CD4-positive, alpha-beta T cell treated with Interleukin-15 for 4 hours (primary cell): ENCODE measurements around the gene PRUNE2.
"Not testable (repeated sequence)": the region's sequence is repeated elsewhere in the genome, so short reads cannot be mapped to it uniquely, and the experiment has no call there.

ENCODE experiments used
- DNase-seq: peaks from one replicate; pipeline ENCODE4 v3.0.0-alpha.2; 2020; ENCODE audit warnings: low spot score

The PRUNE2 gene, protein sequence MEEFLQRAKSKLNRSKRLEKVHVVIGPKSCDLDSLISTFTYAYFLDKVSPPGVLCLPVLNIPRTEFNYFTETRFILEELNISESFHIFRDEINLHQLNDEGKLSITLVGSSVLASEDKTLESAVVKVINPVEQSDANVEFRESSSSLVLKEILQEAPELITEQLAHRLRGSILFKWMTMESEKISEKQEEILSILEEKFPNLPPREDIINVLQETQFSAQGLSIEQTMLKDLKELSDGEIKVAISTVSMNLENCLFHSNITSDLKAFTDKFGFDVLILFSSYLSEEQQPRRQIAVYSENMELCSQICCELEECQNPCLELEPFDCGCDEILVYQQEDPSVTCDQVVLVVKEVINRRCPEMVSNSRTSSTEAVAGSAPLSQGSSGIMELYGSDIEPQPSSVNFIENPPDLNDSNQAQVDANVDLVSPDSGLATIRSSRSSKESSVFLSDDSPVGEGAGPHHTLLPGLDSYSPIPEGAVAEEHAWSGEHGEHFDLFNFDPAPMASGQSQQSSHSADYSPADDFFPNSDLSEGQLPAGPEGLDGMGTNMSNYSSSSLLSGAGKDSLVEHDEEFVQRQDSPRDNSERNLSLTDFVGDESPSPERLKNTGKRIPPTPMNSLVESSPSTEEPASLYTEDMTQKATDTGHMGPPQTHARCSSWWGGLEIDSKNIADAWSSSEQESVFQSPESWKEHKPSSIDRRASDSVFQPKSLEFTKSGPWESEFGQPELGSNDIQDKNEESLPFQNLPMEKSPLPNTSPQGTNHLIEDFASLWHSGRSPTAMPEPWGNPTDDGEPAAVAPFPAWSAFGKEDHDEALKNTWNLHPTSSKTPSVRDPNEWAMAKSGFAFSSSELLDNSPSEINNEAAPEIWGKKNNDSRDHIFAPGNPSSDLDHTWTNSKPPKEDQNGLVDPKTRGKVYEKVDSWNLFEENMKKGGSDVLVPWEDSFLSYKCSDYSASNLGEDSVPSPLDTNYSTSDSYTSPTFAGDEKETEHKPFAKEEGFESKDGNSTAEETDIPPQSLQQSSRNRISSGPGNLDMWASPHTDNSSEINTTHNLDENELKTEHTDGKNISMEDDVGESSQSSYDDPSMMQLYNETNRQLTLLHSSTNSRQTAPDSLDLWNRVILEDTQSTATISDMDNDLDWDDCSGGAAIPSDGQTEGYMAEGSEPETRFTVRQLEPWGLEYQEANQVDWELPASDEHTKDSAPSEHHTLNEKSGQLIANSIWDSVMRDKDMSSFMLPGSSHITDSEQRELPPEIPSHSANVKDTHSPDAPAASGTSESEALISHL (N-terminal part only)

DNA sequence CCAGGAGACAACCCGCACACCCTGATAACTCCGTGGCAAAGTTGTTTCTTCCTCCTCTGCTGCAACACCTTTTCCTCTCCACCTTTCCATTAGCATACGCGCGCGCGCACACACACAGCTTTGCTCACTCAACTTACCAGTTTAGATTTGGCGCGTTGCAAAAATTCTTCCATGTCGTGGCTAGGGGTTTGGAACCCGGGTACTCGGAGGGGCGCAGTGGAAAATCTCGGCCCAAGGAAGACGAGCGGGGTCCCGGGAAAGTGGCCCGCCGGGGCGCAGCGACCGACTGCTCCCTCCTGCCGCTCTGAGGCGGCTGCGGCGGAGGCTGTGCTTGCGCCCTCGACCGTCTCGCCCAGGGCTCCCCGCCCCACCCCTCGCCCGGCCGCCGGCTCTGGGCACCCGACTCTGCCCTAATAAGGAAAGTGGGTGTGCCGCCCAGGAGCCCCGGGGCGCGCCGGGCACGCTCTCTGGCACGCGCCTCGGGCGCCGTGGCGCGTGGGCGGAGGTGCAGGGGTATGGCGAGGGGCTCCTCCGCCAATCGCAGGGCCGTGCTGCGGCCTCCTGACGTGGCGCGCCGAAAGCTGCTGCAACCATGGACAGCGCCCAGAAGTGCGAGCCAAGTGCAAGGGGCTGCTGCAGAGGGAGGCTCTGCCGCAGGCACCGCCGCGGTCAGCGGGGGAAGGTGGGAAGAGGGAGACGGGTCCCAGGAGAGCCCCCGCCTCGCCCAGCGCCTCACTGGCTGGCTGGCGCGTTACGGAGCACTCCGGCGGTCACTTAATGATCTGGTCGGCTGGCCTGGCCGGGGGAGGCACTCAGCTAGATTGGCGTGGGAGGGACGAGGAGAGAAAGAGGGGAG is at the start of gene PRUNE2:
PRUNE2 (minus strand) TSS at position 324 of the 856 bp plus-strand sequence; CDS start at position 173, 151 bp downstream.
- DNase-seq: no peak

DNA sequence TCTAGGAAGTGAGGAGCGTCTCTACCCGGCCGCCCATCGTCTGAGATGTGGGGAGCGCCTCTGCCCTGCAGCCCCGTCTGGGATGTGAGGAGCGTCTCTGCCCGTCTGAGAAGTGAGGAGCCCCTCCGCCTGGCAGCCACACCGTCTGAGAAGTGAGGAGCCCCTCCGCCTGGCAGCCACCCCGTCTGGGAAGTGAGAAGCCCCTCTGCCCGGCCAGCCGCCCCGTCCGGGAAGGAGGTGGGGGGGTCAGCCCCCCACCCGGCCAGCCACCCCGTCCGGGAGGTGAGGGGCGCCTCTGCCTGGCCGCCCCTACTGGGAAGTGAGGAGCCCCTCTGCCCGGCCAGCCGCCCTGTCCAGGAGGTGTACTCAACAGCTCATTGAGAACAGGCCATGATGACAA is 49.5 kb upstream of the PRUNE2 start:
- not testable (repeated sequence) for DNase-seq

DNA sequence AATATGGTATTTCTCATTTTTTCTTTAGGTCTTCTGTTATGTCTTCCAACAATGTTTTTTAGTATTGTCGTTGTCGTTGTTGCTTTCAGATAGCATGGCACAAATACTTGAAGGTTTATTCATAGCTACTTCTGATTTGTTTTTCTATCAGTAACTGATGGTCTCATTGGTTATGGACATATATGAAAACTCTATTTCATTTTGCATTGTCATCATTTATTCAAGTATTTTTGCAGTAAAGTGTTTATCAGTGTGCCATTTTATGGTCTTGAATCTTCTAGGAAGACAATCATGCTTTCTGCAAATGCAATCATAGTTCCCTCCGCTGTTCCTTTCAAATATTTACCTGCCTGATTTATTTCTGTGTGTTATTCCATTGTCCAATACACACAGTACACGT is 44.0 kb upstream of the PRUNE2 start:
- no peak for DNase-seq

DNA sequence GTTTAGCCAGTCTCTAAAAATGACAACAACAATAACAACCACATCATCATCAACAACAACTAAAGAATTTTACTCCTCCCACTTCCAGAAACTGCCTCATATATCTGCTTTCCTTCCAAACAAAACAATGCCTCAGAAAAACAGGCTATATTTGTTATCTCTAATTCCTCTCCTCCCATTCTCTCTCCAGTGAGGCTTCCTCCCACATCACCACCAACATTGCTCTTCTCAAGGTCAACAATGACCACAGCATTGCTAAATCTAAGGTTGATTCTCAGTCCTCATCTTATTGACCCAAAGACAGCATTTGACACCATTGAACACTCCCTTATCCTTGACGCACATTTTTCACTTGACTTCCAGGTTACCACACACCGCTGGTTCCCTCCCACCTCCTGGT is 38.1 kb upstream of the PRUNE2 start:
- no peak for DNase-seq

DNA sequence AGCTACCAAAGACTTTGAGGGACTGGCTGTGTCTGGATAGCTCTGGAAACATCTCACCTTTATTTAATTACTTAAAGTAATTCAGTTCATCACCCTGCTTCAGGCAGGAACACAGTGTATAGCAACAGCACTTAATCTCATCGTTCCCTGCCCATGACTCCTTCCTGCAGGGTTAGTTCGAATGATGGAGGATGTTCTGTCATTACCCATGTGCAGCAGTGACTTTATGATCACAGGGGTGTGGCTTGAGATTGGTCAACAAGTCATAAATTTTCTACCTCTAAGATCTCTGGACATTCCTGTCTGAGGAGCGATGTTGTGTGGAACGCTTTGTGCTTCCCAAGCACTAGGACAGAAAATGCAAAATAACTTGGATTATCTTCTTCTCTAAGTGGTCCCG is 37.1 kb upstream of the PRUNE2 start:
- DNase-seq: no peak

DNA sequence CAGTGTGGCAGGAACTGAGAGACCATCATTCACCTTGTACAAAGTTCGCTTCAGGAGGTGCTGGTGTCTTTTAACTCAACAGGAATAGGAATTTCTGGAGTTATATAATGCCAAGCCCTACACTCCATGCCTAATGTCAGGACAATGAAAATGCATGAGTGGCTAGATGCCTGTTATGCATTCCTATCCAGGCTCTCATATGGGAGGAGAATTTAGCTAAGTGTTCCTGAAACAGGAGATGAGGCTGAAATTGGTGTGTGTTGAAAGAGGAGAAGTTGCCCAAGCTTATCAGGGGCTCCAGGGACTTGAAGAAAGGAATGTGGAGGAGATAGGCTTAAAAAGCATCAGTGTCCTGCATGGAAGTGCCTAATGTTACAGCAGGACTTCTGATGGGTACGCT is 26.8 kb upstream of the PRUNE2 start:
- no peak for DNase-seq

DNA sequence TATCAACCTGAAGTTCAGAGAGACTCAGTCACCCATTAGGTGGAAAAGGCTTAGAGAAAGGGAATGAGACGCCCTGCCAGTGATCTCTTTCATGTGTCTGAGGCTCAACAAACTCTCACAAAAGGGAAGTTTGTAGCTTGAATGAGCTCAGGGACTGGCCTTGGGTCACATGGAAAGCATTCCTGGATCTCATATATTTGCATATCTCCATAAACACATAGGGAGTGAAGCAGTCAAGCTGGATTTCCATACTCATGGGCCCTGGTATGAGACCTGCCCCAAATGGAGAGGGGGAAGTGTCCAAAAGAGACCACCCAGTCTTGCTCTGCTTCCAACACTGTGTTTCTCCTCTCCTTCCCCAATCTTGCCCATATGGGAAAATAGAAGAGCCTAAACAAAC is 26.4 kb upstream of the PRUNE2 start:
- no peak for DNase-seq

DNA sequence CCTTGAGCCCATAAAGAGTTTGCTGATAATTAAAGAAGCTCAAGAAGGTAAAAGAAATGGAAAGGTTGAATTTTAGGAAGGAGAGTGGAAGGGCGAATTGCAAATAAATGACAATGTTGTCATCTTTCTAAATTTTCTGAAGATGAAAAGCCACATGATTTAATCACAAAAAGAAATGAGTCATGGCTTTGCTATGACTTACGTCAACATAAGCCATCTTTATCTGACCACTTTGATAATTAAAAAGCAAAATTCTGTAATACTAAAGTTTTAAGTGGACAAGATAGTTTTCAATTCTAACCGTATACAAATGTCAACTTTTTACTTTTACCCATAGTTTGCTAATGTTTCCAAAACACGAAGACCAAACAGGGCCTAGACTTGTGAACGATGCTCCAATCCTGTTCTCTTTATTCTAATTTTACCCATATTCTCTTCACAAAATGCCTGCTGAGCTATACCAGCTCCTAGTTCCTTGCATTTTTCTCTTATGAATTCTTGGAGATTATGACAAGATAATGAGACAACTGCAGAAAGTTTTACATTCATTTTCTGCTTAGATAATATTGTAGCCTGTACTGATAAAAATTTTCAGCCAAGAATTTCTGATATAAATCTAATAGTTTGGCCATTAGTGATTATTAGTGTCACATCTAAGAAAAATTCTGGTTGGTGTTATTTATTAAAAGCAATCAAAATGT is 21.8 kb upstream of the PRUNE2 start:
- DNase-seq: no peak

DNA sequence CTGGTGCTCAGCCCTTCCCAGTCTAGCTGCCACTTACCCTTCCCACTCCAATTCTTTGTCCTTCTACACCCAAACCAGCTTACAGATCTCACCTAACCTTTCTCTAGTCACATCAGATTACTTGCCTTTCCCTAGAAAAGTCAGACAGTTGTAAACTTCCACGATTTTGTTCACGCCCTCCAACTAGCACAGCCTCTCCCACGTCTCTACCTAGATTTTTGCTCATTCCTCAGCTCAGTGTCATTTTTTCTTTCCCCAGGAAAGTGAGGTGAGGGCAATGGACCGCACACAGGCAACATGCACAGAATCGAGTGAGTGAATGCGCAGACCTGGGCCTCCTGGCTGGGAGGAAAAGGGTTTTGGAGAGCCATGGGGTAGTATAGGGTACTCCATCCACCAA is 20.9 kb upstream of the PRUNE2 start:
- no peak for DNase-seq

DNA sequence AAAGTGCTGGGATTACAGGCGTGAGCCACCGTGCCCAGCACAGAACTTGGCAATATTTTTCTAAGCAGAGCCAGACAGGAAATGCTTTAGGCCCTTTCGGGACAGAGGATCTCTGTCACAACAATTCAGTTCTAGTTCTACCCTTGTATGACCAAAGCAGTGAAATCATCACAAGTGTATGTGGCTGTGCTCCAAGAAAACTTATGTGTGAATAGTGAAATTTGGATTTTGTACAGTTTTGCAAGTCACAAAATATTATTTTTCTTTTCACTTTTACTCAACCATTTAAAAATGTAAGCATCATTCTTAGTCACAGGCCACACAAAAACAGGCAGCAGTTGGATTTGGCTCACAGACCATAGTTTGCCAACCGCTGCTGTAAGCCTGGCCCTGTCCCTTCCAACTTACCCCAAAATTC is 20.4 kb upstream of the PRUNE2 start:
- DNase-seq: no peak

DNA sequence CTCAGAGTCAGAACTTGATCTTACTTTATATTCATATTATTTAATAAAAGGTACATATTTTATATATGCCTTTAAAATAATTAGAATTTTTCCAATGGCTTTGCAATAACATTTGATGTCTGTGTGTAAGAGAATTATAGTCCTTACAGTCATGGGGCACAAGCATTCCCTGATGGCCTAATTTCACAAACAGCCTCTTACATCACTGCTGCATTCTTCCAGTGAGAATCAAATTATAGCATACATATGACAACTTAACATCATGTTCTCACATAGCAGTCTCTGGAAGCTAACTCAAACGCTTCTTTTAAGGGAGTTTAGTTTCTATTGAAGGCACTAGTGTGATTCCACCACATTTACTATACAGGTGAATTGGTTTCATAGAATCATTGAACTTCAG is 15.3 kb upstream of the PRUNE2 start:
- DNase-seq: no peak

DNA sequence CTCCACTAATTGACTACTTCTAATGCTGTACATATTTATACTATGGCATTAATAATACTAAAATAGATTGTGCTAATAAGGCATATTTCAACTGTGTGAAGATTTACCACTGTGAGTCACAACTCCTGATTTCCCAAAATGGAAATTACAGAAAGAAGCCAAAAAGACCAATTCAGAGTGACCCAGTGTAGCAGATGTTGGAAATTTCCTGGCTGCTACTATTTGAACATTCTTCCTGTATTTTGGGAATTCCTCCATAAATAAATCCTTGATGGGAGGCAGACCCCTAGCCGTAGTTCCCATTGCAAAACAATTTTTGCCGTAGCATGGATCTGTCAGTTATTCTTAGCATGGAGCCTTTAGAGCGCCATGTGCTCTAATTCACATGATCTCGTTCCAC is 11.4 kb upstream of the PRUNE2 start:
- DNase-seq: no peak

DNA sequence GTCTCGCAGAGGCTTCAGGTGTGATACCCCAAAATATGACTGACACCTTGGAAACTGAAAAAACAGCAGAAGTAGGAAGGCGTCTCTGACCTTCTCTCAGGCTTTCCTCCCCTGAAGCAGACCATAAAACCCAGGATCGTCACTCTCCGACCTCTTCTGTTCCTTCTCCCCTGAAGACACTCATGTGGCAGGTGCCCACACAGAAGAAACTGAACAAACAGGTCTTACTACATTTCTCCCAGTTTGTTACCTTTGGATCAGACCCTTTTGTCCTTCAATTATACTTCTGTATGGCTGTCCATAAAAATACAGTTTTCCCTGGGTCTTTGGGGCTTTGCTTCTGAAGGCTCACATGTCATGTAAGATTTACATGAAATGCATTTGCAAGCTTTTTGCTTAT is 10.3 kb upstream of the PRUNE2 start:
- DNase-seq: no peak

DNA sequence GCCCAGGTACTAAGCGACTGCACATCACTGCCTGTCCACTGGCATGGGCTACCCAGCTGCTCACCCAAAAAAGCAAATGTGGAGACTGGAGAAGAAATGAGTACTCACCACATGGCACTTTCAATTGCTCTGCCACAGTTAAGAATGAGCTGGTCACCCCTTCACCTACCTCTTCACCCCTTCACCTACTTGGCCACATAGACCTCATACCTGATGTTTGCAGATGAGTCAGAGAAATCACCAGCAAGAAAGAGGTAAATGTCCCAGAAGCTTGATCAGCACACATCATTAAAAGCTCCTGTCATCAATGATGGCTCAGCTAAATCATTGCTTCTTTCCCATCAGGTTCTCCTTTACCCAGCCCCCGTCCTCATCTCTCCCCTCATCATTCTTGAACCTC is 7.6 kb upstream of the PRUNE2 start:
- DNase-seq: no peak

DNA sequence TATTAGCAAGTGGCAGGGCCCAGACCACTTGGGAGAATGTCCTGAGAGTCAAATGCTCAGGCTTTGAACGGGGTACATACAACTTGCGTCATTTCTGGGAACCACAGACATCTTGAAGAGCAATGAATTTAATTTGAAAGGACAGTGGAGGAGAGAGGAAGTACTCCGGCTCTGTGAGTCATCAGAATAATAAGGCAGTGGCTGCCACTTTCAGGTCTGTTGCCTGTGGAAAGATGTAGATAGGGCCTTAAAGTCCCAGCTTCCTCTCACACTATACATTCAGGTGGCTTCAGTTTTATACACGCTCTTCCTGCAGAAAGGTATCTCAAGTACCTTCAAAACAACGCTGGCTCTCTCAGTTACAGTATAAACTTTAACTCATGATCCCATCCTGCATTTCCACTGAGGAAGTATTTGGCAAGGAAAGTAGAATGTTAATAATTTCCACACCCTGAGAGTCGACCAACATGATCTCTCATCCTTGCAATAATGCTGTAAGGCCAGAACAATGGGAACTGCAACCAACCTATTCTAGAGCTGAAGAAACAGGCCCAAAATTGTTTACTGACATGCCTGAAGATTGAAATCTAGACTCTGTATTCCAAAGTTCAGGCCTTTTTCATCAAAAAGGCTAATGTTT is 6.8 kb upstream of the PRUNE2 start:
- no peak for DNase-seq

DNA sequence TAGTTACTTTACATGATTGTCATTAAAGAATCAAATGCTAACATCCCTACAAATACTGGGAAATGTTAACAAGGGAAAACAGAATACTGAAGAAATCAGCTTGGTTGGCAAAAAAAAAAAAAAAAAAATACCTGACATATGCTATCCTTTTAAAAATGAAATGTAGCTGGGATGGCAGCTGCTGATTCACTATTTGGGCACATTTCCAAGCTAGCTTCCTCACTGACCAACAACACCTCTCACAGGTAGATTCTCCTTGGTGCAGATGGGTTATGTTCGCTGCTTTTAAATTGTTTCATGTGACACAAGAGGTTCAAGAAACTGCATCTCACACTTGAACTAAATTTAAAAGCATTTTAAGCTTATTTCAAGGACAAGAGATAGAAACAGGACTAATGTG is 6.1 kb upstream of the PRUNE2 start:
- DNase-seq: no peak

DNA sequence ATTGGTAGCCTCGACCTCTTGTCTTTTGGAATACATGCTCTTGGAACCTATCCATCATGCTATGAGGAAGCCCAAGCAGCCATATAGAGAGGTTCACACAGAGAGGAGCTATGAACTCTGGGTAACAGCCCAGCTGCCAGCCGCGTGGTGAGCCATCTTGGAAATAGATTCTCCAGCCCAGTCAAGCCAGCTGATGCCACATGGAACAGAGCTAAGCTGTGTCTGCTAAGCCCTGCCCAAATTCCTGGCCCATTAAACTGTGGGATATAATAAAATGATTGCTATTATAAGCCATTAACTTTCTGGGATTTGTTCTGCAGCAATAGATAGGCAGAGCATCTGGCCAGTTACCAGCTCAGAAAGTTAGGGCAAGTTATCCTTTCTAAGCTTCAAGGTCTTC is 4.9 kb upstream of the PRUNE2 start:
- no peak for DNase-seq

DNA sequence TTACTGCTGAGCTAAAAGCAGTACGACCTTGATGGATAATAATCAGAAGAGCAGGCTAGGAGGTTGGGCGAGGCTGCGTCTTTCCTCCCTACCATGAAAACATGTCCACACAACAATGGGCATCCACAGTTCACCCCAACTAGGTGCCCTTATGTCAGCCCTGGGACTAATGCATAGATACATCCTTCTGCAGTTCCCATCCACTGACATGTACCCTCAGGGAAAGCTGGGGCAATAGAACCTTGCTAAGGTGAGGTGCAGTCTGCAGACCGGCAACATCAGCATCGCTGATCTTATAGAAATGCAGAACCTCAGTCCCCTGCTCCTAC is 697 bp upstream of the PRUNE2 start:
- no peak for DNase-seq

DNA sequence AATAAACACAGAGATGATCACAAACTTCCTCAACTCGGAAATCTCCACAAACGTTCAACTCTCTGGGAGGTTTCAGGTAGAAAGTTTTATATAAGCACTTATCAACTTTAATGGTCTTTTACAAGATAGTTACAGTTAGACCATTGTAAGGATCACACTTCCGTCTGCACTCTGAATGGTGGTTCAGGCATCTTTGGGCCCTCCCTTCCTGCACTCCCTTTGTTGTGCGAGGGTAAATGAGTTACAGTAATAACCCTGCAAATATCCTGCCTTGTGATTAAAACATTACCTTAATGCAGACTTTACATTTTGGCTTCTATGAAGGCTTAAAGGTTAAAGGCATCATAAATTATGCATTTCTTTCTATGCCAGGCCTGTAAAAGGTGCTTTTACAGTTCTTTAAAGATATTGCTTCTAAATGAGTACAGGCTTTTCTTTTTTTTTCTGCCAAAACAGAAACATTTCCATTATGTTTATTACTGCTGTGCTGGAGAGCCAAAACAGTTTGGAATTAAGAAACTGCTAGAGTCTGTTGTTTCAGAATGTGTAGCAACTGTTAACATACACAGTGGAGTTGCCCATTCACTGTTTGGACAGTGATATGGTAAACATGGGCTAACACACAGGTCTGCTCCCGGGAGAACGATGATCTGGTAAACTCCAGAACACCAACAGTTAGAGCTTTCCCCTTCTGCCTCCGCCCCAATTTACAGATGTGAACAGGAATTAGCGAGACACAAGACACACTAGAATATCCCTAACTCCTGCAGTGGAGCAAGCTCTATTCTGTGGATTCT is 1.1 kb downstream of the PRUNE2 start:
- DNase-seq: no peak

DNA sequence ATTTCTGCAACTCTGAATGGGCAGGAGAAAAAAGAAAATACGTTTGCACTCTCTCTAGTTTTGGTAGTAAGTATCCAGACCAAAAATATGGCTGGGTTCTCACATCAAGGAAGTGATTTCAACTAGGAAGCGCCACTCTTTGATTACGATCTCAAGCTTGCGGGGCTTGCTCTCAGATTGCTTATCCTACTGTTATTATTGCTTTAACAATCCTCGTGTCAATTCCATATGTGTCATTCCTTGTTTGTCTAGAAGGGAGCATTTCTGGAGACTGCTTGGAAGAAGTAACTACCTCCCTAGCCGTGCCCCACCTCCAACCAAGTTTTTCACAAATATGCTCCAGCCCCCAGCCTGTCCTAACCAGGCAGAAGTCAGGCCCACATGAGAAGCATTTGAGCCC is 3.5 kb downstream of the PRUNE2 start:
- DNase-seq: no peak
